CD4-positive, alpha-beta T cell treated with Interleukin-6 for 4 hours (primary cell): ENCODE measurements around the gene ZNF268.

Experiments
- DNase-seq: peaks from one replicate; pipeline ENCODE4 v3.0.0-alpha.2; 2020; ENCODE audit warnings: mixed read lengths

ZNF268 gene

DNA sequence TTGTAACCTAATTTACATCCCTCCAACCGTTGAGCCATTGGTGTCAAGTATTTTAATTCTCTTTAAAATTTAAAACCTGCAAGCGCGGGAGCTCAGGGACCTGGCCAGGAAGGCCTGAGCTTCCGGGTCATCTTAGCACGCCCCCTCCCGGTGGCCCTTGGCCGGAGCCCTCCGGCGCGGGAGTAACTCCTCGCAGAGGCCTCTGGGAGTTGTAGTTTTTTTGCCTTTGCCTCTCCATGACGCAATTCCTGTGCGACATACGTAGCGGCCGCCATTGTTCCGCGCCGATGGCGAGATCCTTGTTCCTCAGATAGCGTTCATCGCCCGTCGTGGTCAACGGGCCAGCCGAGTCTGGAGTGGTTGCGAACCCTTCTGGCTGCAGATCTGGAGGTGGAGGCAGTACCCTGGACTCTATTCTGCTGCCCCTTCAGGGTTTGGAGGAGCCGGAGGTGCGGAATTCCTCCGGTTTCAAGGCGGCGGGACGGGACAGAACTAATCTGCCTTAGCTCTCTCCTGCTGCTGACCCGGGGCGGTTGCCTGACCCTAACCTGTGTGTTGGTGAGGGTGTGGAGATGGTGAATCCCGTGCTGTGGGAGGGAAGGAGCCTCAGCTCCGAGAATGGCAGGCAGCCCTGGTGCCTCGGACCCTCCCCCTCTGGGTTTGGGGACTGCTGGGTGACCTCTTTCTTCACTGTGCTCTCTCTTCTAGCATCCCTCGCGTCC, at the start of gene ZNF268:
Gene ZNF268, plus strand, starts transcription at position 258 of the 722 bp plus-strand sequence. CDS start 503 bp downstream, outside the sequence.
- peak; percentile 92 for DNase-seq

DNA sequence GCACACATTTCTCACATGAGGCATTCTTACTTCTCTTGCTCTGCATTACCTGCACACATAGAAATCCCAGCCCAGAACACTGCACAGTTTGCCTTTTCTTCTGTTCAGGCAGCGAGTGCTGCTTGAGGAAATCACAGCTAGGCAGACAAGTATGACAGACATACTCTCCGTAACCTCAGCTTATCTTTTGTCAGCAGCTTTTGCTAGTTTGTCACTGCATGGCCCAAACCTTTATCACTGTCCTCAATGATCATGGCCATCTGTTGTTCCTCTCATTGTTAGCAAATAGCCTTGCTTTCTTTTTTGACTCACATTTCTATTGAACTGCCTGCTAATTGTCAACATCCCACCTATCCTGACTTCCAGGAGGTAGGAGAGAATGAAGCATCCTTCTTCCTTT, 45.5 kb upstream of the ZNF268 start:
- no peak for DNase-seq

DNA sequence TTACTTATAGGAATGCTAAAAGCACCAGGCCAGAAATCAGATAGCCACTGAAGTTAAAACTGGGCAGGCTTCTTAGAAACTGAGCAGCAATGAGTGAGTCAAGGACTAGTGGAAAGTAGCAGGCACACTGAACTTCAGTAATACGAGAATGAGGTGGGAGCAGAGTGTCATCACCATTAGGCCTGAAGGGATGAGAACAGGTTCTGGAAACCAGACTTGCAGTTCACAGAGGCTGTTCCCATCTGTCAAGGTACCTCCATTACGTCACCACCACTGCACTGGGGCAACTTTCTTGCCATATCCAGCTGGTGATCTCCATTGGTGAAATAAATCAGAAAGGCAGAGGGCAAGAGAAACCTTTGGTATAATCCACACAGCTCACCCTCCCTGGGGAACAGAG, 35.3 kb upstream of the ZNF268 start:
- no peak for DNase-seq

- no peak for DNase-seq
Observed at GRCh38 chr12:133156125-133156690, 25.1 kb upstream of the ZNF268 start.

DNA sequence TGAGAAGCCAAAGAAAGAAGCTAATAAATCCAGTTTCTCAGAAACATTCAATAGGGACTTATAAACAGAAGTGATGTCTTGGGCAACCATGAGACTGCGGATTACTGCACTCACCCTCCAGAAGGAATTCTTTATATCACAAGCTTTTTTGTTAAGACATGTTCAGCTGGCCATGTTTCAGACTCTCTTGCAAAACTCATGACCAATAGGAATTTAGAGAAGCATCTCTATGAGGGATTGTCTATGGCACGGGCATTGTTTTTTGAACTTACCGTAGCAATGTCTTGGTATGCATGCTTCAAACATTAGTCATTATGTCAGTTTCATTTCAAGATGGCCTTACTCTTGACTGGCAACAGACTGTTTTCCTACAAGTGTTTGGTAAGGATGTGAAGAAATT, 15.5 kb upstream of the ZNF268 start:
- no peak for DNase-seq

DNA sequence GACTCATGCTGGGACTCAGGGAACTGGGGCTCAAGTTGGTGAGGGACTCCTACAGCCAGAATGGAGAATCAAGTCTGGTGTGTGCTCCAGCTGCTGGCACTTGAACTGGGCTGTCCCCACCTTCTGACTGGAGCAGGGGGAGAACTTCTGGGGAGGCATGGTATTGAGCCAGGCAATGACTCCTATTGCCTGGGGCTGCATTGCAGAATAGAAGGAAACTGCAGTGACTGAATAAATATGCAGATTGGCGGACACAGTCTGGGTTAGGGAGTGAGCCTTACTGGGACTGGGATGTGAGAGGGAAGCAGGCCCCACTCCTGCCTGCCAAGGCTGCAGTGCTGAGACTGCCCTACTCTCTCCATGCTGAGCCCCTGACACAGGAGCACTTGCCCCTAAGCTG, 8.8 kb upstream of the ZNF268 start:
- DNase-seq, result no peak

- no peak for DNase-seq
Observed at GRCh38 chr12:133174901-133175300, 6.4 kb upstream of the ZNF268 start.

- no peak for DNase-seq
Observed at GRCh38 chr12:133180669-133181068, 626 bp upstream of the ZNF268 start.

- DNase-seq, result no peak
Observed at GRCh38 chr12:133190176-133190575, 8.9 kb downstream of the ZNF268 start.

DNA sequence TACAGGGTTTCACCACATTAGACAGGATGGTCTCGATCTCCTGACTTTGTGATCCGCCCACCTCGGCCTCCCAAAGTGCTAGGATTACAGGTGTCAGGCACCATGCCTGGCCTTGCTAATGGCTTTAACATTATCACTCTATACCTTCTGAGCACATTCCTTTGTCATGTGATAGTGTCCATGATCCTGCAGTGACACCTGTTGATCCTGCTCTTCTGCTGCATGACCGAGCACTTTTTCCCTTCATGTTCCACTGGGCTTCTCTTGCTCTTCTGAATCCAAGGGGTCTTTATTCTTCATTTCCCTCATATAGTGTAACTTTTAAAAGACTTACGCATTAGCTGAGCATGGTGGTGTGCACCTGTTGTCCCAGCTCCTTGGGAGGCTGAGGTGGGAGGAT, 11.6 kb downstream of the ZNF268 start:
- no peak for DNase-seq

DNA sequence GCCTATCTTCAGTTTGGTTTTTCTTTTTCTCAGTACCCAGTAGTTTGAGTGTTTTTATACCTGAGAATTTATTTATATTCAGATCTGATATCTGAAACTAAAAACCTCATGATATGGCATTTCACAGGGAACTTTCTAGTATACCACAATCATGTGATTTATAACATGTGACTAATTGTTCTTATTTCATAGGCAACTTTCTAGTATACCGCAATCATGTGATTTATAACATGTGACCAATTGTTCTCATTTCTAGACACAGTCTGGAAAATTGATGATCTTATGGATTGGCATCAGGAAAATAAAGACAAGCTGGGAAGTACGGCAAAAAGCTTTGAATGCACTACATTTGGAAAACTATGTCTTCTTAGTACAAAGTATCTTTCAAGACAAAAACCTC, 20.6 kb downstream of the ZNF268 start:
- no peak for DNase-seq

DNA sequence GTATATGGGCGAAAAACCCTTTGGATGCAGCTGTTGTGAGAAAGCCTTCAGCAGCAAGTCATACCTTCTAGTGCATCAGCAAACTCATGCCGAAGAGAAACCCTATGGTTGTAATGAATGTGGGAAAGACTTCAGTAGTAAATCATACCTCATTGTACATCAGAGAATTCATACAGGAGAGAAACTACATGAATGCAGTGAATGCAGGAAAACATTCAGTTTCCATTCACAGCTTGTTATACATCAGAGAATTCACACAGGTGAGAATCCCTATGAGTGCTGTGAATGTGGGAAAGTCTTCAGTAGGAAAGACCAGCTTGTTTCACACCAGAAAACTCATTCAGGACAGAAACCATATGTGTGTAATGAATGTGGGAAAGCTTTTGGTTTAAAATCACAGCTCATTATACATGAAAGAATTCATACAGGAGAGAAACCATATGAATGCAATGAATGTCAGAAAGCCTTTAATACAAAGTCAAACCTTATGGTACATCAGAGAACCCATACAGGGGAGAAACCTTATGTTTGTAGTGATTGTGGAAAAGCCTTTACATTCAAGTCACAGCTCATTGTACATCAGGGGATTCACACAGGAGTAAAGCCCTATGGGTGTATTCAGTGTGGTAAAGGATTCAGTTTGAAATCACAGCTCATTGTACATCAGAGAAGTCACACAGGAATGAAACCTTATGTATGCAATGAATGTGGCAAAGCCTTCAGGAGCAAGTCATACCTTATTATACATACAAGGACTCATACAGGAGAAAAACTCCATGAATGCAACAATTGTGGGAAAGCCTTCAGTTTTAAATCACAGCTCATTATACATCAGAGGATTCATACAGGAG, 21.4 kb downstream of the ZNF268 start:
- no peak for DNase-seq

DNA sequence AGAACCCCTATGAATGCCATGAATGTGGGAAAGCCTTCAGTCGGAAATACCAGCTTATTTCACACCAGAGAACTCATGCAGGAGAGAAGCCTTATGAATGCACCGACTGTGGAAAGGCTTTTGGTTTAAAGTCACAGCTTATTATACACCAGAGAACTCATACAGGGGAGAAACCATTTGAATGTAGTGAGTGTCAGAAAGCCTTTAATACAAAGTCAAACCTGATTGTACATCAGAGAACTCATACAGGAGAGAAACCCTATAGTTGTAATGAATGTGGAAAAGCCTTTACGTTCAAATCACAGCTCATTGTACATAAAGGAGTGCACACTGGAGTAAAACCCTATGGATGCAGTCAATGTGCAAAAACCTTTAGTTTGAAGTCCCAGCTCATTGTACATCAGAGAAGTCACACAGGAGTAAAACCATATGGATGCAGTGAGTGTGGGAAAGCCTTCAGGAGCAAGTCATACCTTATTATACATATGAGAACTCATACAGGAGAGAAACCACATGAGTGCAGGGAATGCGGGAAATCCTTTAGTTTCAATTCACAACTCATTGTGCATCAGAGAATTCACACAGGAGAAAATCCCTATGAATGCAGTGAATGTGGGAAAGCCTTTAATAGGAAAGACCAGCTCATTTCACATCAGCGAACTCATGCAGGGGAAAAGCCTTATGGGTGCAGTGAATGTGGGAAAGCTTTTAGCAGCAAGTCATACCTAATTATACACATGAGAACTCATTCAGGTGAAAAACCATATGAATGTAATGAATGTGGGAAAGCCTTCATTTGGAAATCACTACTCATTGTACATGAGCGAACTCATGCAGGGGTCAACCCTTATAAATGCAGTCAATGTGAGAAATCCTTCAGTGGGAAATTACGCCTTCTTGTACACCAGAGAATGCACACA, 22.3 kb downstream of the ZNF268 start:
- DNase-seq, result no peak

GRCh38 chr12:133204264-133204603, 22.9 kb downstream of the ZNF268 start:
- no peak for DNase-seq

DNA sequence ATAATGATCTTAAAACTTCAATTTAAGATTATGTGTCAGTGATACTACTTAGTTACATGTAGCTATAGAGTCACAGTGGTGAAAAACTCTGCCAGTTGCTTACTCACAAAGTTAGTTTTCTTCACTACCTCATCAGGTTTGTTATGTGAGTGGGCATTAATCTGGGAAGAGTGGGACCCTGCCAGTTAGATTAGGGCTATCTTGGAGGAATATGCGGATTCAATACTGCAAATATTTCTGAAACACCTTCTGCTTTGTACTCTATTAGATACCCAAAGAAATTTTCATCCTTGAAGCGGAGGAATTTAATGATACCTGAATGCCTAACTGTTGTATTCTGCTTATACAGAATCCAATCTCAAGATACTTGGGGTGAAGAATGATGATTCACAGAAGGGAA, 25.1 kb downstream of the ZNF268 start:
- no peak for DNase-seq

GRCh38 chr12:133215724-133216123, 34.4 kb downstream of the ZNF268 start:
- DNase-seq, result no peak

- no peak for DNase-seq
Observed at GRCh38 chr12:133217219-133217618, 35.9 kb downstream of the ZNF268 start.

- no peak for DNase-seq
Observed at GRCh38 chr12:133220521-133220920, 39.2 kb downstream of the ZNF268 start.

- no peak for DNase-seq
Observed at GRCh38 chr12:133221241-133221640, 39.9 kb downstream of the ZNF268 start.

GRCh38 chr12:133222211-133222610, 40.9 kb downstream of the ZNF268 start:
- DNase-seq, result no peak

- DNase-seq, result no peak
Observed at GRCh38 chr12:133225527-133225926, 44.2 kb downstream of the ZNF268 start.

DNA sequence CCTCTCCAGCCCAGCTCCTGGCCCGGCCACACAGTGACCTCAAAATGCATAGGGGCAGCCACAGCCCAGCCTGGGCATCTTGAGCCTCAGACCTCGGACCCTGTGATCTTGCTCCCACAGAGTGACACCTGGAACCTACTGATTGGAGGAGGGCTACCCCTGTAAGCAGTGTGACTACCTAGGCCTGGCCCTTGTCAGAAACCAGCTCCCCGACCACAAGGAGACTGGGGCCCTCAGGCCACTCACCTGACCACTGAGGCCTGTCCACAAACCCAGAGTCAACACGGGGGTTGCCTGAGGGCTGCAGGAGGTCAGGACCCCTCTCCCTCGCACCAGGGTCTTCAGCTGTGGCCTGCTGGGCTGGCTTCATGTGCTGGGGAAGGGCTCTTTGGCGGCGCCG, 45.4 kb downstream of the ZNF268 start:
- DNase-seq, result no peak

DNA sequence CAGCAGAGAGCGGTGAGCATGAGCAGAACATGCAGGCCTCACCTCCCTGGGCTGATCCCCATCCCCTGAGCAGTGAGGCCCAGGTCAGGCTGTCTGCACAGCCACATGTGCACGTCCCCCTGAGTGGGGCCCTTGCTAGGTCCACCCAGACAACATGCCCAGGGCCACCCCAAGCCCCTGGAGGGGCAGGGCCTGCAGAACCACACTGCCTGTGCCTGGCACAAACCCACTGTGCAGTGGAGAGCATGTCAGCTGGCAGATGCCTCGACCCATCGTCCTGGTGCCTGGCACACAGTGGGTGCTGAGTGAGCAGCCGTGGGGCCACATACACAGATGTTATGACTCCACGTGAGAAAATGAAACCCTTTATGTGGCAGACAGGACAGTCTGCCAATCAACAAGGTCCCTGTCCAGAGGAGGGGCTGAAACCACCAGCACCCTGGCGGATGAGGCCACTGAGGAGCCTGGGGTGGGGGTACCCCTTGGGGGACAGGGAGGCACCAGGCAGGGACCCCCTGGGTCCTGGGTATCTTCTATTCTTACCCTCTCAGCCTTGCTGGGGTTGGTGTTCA, 46.1 kb downstream of the ZNF268 start:
- DNase-seq, result no peak
